ENCODE measurements around the gene TTLL11. TPM values are rescaled to one million over a fixed set of nuclear protein-coding genes. Genes with fewer than 3 reads are reported as not detected.

TTLL11 gene
- total RNA-seq, 4 donors from 2014 or later: 15.1 to 42.6 (median 29.1) TPM

DNA sequence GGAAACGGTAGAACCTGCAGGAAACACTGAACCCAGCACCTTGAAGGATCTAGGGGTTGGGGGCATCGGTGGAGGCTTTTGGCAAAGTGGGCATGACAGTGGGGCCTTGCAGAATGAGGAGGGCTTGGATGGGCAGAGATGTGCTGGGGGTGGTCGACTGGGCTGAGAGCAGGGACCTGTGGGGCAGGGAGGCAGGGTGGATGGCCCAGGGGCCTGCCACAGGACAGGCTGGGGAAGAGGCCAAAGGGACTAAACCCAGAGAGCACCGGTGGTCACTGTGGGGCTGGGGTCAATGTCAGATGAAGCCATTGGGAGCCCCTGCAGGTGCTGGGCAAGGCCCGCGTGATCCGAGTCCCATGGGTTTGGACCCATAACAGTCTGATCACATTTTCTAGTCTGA, 266.4 kb downstream of the TTLL11 start:
- WGBS, 2 donors (ENCODE audit: low coverage in 1 of 2): 97% methylated on average over 6 of the region's 7 CpGs; no CpG with 5 or more reads in 1 of the 2 donors
- Histone ChIP-seq H3K9me3 (no peaks in the 10 kb centered on the region), H3K27me3 (no peaks in the 10 kb centered on the region), H3K27ac (no peak overlapping the region), H3K36me3 (peaks cover 0 to 10% of the 10 kb centered on the region in 2 donors), H3K4me1 (no peaks in the 10 kb centered on the region), H3K4me3 (no peak overlapping the region)
- TF ChIP-seq POLR2A (IDR thresholded peaks at IDR 0.05) (no peak), EP300 (IDR thresholded peaks at IDR 0.05) (no peak), POLR2AphosphoS5 (IDR thresholded peaks at IDR 0.05) (no peak)
- TF ChIP-seq, protein P1, sequence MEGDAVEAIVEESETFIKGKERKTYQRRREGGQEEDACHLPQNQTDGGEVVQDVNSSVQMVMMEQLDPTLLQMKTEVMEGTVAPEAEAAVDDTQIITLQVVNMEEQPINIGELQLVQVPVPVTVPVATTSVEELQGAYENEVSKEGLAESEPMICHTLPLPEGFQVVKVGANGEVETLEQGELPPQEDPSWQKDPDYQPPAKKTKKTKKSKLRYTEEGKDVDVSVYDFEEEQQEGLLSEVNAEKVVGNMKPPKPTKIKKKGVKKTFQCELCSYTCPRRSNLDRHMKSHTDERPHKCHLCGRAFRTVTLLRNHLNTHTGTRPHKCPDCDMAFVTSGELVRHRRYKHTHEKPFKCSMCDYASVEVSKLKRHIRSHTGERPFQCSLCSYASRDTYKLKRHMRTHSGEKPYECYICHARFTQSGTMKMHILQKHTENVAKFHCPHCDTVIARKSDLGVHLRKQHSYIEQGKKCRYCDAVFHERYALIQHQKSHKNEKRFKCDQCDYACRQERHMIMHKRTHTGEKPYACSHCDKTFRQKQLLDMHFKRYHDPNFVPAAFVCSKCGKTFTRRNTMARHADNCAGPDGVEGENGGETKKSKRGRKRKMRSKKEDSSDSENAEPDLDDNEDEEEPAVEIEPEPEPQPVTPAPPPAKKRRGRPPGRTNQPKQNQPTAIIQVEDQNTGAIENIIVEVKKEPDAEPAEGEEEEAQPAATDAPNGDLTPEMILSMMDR (IDR thresholded peaks at IDR 0.05): no peak
- ATAC-seq: no peak

DNA sequence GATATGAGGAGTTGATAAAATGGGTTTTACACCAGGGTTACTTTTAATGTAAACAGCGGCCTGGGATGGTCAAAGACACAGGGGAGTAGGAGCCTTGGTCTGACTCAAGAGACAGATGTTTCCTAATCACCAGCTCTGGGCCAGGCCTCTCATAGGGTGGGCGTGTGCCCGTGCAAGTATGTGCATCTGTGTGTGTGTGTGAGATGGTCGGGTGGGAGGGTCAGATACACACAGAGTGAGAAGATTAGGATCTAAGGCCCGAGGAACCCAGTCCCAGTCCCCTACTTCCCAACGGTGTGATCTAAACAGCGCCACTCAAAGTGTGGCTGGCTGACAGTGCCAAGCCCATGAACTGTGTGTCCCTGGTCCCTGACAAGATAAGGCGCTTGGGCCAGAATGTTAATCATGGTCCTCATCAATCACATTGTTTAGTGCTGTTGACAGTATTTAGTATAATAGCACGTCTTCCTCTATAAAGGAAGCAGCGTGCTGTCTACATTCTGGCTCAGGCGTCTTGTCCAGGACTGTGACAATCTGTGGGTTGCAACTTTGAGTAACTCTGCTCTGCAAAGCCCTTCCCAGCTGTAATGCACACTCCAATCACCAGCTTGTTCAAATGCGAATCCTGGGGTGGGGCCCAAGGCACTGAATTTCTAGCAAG, 267.9 kb downstream of the TTLL11 start:
- Histone ChIP-seq H3K36me3 (peaks cover 0 to 20% of the 10 kb centered on the region in 2 donors), H3K4me3 (no peak overlapping the region), H3K4me1 (no peaks in the 10 kb centered on the region), H3K9me3 (no peaks in the 10 kb centered on the region), H3K27me3 (no peaks in the 10 kb centered on the region), H3K27ac (no peak overlapping the region)
- ATAC-seq: no peak
- WGBS, 2 donors (ENCODE audit: low coverage in 1 of 2): 96% methylated on average over 4 of the region's 12 CpGs; no CpG with 5 or more reads in 1 of the 2 donors
- TF ChIP-seq POLR2AphosphoS5 (IDR thresholded peaks at IDR 0.05) (no peak), POLR2A (IDR thresholded peaks at IDR 0.05) (no peak), EP300 (IDR thresholded peaks at IDR 0.05) (no peak)
- TF ChIP-seq, protein P1 (IDR thresholded peaks at IDR 0.05): no peak

DNA sequence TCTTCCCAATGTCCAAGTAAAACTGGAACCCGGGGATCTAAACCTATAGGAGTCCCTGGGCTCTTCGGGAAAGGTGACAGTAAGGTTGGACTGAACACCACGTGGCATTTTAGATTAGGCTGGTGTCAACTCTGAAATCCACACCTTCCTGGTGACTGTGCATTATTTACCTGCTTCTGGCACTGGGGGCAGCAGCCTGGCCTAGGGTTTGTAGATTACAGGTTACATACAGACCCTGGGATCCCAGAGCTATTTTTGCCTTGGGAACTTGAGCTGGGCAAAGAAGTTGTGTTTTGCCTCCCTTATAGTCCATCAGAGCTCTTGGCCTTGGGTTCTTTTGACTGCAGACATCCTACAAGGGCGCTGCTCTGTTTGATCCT, 268.5 kb downstream of the TTLL11 start:
- no peaks in the 10 kb centered on the region for H3K9me3 ChIP-seq
- no peaks in the 10 kb centered on the region for H3K4me1 ChIP-seq
- no peaks in the 10 kb centered on the region for H3K27me3 ChIP-seq
- no peak for ATAC-seq
- no peak for TF ChIP-seq EP300 (IDR thresholded peaks at IDR 0.05)
- no peak for TF ChIP-seq POLR2AphosphoS5 (IDR thresholded peaks at IDR 0.05)
- TF ChIP-seq, protein P1 (IDR thresholded peaks at IDR 0.05): no peak
- no peak for TF ChIP-seq POLR2A (IDR thresholded peaks at IDR 0.05)
- peaks cover 0 to 20% of the 10 kb centered on the region in 2 donors for H3K36me3 ChIP-seq
- no peak overlapping the region for H3K27ac ChIP-seq
- no peak overlapping the region for H3K4me3 ChIP-seq
- WGBS, 2 donors (ENCODE audit: low coverage in 1 of 2): 71 to 100% methylated on average over 1 to 3 of the region's 4 CpGs

DNA sequence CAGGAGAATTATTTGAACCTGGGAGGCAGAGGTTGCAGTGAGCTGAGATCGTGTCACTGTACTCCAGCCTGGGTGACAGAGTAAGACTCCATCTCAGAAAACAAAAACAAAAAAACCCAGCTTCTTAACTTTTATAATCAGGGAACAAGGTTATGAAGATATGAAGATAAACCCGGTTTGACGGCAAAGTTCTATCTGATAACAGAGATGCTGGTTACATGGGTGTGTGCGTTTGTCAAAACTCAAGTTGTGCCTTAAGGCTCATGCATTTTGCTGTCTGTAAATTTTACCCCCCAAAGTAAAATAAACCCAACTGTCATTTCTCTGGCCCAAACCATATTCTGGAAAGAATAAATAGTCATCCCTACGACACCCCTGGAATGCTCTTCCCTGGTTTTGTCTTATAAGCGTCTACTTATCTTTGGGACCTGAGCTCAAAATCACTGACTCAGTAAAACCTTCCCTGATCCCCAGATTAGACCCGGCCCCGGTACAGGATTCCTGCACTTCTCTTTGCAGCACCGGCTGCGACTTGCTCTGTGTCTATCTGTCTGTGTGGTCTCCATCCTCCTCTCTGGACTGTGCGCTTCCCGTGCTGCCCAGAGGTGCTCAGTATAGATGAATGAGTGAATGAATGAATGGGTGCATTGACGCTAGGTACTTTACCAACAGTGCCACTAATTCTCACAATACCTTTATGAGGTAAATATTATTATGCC, 269.5 kb downstream of the TTLL11 start:
- Histone ChIP-seq H3K4me1 (no peaks in the 10 kb centered on the region), H3K27ac (no peak overlapping the region), H3K36me3 (peaks cover 0 to 20% of the 10 kb centered on the region in 2 donors), H3K27me3 (no peaks in the 10 kb centered on the region), H3K9me3 (no peaks in the 10 kb centered on the region), H3K4me3 (no peak overlapping the region)
- WGBS, 2 donors (ENCODE audit: low coverage in 1 of 2): 90 to 95% methylated on average over 10 to 11 of the region's 13 CpGs
- no peak for ATAC-seq
- no peak for TF ChIP-seq POLR2A (IDR thresholded peaks at IDR 0.05)
- no peak for TF ChIP-seq EP300 (IDR thresholded peaks at IDR 0.05)
- TF ChIP-seq, protein P1 (IDR thresholded peaks at IDR 0.05): no peak
- TF ChIP-seq POLR2AphosphoS5 (IDR thresholded peaks at IDR 0.05): no peak

Measured in gastroesophageal sphincter (tissue), 4 donors.